C4-2B (cell line): ENCODE measurements around the gene MTRF1.

Experiments
- CTCF ChIP-seq: fragments of 450-650 bp; conservative IDR thresholded peaks from 2 replicates; pipeline ENCODE4 v1.5.1; 2017; ENCODE audit warnings: mild to moderate bottlenecking
- ZFX ChIP-seq: fragments of 450-650 bp; IDR thresholded peaks from 2 replicates; pipeline ENCODE4 v1.6.1; 2017

DNA sequence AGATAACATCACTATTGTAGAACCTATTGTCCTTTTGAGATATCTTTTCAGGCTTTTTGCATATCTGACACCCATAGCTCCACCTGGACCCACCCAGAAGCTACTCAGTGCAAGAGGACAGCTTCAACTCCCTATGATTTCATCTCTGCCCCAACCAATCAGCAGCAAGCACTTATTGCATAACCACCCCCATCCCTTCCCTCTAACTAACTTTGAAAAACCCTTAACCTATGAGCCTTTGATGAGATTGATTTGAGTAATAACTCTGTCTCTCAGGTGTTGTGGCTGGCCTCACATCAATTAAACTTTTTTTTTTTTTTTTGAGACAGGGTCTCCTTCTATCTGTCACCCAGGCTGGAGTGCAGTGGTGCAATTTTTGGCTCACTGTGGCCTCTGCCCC is 13.4 kb upstream of the MTRF1 start:
- TF ChIP-seq CTCF: no peak
- no peak for TF ChIP-seq ZFX
